Ovary (tissue), 3 donors: ENCODE data around the gene UBXN6.

Experiments used
- CTCF ChIP-seq, 3 donors: fragments of 450-650 bp in 2 of 3; fragments of 200-600 bp in 1 of 3; IDR thresholded peaks; one replicate each; pipeline versions ENCODE4 v1.5.1 to v1.8.0; 2016 to 2022; ENCODE audit warnings: antibody characterized with exemption in 3 of 3, mild to moderate bottlenecking in 1 of 3
- EP300 ChIP-seq: sonication (generic); formaldehyde crosslinking; IDR thresholded peaks from one replicate; pipeline ENCODE4 v1.6.1; 2017; ENCODE audit warnings: antibody characterized with exemption
- POLR2A ChIP-seq: fragments of 450-650 bp; IDR thresholded peaks from one replicate; pipeline ENCODE4 v1.6.1; 2017; ENCODE audit warnings: antibody characterized with exemption, mild to moderate bottlenecking, moderate library complexity
- donor health status: DM: no; HTN: no; CAD: no.

GRCh38 chr19:4483385-4483784 is 25.8 kb upstream of the UBXN6 start:
- TF ChIP-seq POLR2A (no peak), CTCF (IDR thresholded peaks at IDR 0.05) (no peak), EP300 (no peak)
